Caco-2 (cell line): Measurements from ENCODE around the gene RALGAPA1. TPM values are rescaled to one million over a fixed set of nuclear protein-coding genes. Genes with fewer than 3 reads are reported as not detected.

Experiments used
- BruUV-seq: library from RNA; stranded (reverse); fragments of 400-500 nt; replicated peaks from 2 replicates; lab custom pipeline; 2021; lab: Mats Ljungman, UMichigan
- CTCF ChIA-PET: fragments of 300-600 bp; sonication (Branson Sonifier 250); formaldehyde crosslinking; loops from one replicate; lab custom pipeline; 2022; ENCODE audit warnings: antibody characterized with exemption; lab: Charles Lee
- POLR2A ChIA-PET: fragments of 300-600 bp; sonication (Branson Sonifier 250); formaldehyde crosslinking; loops from one replicate; lab custom pipeline; 2022; ENCODE audit warnings: antibody characterized with exemption; lab: Charles Lee
- DNase-seq, 2 experiments: peaks; one replicate each; pipeline versions ENCODE4 v3.0.0 to v3.0.0-alpha.2; 2020 to 2022
- H3K27me3 ChIP-seq: replicated peaks from 2 replicates; pipeline ENCODE4 v1.6.0; 2011; ENCODE audit warnings: low read length; ENCODE audit not compliant: control insufficient read depth, insufficient read depth
- H3K36me3 ChIP-seq: 2 replicates; pipeline ENCODE4 v1.5.1; 2011; ENCODE audit warnings: low read length; ENCODE audit not compliant: control insufficient read depth, insufficient read depth
- H3K4me1 ChIP-seq: fragments of 250-450 bp; sonication (Bioruptor Pico); 2 replicates; pipeline ENCODE4 v1.5.1; 2020; ENCODE audit warnings: mild to moderate bottlenecking
- H3K4me3 ChIP-seq: 2 replicates; pipeline ENCODE4 v1.5.1; 2011; ENCODE audit warnings: low read depth, mild to moderate bottlenecking, control low read depth, low read length
- H3K9me3 ChIP-seq: fragments of 250-450 bp; sonication (Bioruptor Pico); 2 replicates; pipeline ENCODE4 v1.5.1; 2020; ENCODE audit warnings: mild to moderate bottlenecking, moderate library complexity
- H3K27ac Mint-ChIP-seq: one replicate; pipeline ENCODE4 v1.8.0; 2022; ENCODE audit warnings: mixed read lengths; ENCODE audit not compliant: unreplicated experiment
- H3K27me3 Mint-ChIP-seq: one replicate; pipeline ENCODE4 v1.8.0; 2022; ENCODE audit warnings: mixed read lengths; ENCODE audit not compliant: insufficient read depth, unreplicated experiment
- H3K36me3 Mint-ChIP-seq: one replicate; pipeline ENCODE4 v1.8.0; 2022; ENCODE audit warnings: mild to moderate bottlenecking, mixed read lengths; ENCODE audit not compliant: insufficient read depth, unreplicated experiment
- H3K4me1 Mint-ChIP-seq: one replicate; pipeline ENCODE4 v1.8.0; 2022; ENCODE audit warnings: low read depth, mixed read lengths; ENCODE audit not compliant: unreplicated experiment
- H3K4me3 Mint-ChIP-seq: one replicate; pipeline ENCODE4 v1.8.0; 2022; ENCODE audit warnings: mild to moderate bottlenecking, moderate library complexity, mixed read lengths; ENCODE audit not compliant: unreplicated experiment
- H3K9me3 Mint-ChIP-seq: one replicate; pipeline ENCODE4 v1.8.0; 2022; ENCODE audit warnings: mixed read lengths; ENCODE audit not compliant: unreplicated experiment
- CTCF ChIP-seq, 2 experiments: fragments of 200-600 bp in 1 of 2; IDR thresholded peaks; 1 replicate in 1 of 2; 2 replicates in 1 of 2; pipeline versions ENCODE4 v1.5.1 to v1.8.0; 2011 to 2022; ENCODE audit warnings: antibody characterized with exemption in 1 of 2, control low read depth in 1 of 2, inconsistent platforms in 1 of 2, low read depth in 1 of 2, low read length in 1 of 2, mild to moderate bottlenecking in 1 of 2, moderate library complexity in 1 of 2; ENCODE audit not compliant: insufficient read depth in 1 of 2, severe bottlenecking in 1 of 2, unreplicated experiment in 1 of 2
- intact Hi-C: fragments of 100-400 bp; cut with micrococcal nuclease; formaldehyde crosslinking; loops from one replicate; pipeline ENCODE4 v1.10.0; 2022; ENCODE audit not compliant: unreplicated experiment
- total RNA-seq: library from RNA; stranded (reverse); gene quantifications from 2 replicates; pipeline ENCODE4 v1.2.3, GENCODE V29; 2022

The RALGAPA1 gene
- total RNA-seq, 1 experiment from 2014 or later: 28.9 TPM

GRCh38 chr14:35695647-35696046 is 113.4 kb downstream of the RALGAPA1 start:
- Histone ChIP-seq H3K9me3 (no peaks in the 10 kb centered on the region), H3K4me1 (no peaks in the 10 kb centered on the region), H3K27me3 (no peaks in the 10 kb centered on the region), H3K4me3 (no peak overlapping the region), H3K36me3 (no peaks in the 10 kb centered on the region)
- POLR2A ChIA-PET: no interaction called here
- DNase-seq: no peak
- no peaks in the 10 kb centered on the region for H3K36me3 Mint-ChIP-seq
- H3K27ac Mint-ChIP-seq: no peak overlapping the region
- H3K4me3 Mint-ChIP-seq: no peak overlapping the region
- intact Hi-C loops: no loop called here
- no peak for TF ChIP-seq CTCF (IDR thresholded peaks at IDR 0.05; ENCODE audit: insufficient read depth in 1 of 2, low read depth in 1 of 2, low read length in 1 of 2, severe bottlenecking in 1 of 2, unreplicated experiment in 1 of 2)
- H3K9me3 Mint-ChIP-seq: no peaks in the 10 kb centered on the region
- no peaks in the 10 kb centered on the region for H3K4me1 Mint-ChIP-seq
- BruUV-seq: no TSS peak
- H3K27me3 Mint-ChIP-seq: no peaks in the 10 kb centered on the region
- CTCF ChIA-PET: no interaction called here

GRCh38 chr14:35695072-35695471 is 114.0 kb downstream of the RALGAPA1 start:
- Mint-ChIP-seq H3K4me1 (no peaks in the 10 kb centered on the region), H3K4me3 (no peak overlapping the region), H3K36me3 (no peaks in the 10 kb centered on the region), H3K27ac (no peak overlapping the region), H3K9me3 (no peaks in the 10 kb centered on the region), H3K27me3 (no peaks in the 10 kb centered on the region)
- no peaks in the 10 kb centered on the region for H3K9me3 ChIP-seq
- ChIA-PET CTCF (no interaction called here), POLR2A (no interaction called here)
- H3K4me1 ChIP-seq: no peaks in the 10 kb centered on the region
- no peaks in the 10 kb centered on the region for H3K27me3 ChIP-seq
- TF ChIP-seq CTCF (IDR thresholded peaks at IDR 0.05; ENCODE audit: insufficient read depth in 1 of 2, low read depth in 1 of 2, low read length in 1 of 2, severe bottlenecking in 1 of 2, unreplicated experiment in 1 of 2): no peak
- intact Hi-C loops: no loop called here
- no TSS peak for BruUV-seq
- DNase-seq: no peak
- H3K4me3 ChIP-seq: no peak overlapping the region
- no peaks in the 10 kb centered on the region for H3K36me3 ChIP-seq

- no peak for DNase-seq
- BruUV-seq: no TSS peak
- Histone ChIP-seq H3K4me1 (no peaks in the 10 kb centered on the region), H3K27me3 (no peaks in the 10 kb centered on the region), H3K9me3 (no peaks in the 10 kb centered on the region), H3K36me3 (no peaks in the 10 kb centered on the region), H3K4me3 (no peak overlapping the region)
- no peaks in the 10 kb centered on the region for H3K27me3 Mint-ChIP-seq
- CTCF ChIA-PET: no interaction called here
- H3K4me3 Mint-ChIP-seq: no peak overlapping the region
- H3K36me3 Mint-ChIP-seq: peaks cover 3% of the 10 kb centered on the region
- H3K9me3 Mint-ChIP-seq: no peaks in the 10 kb centered on the region
- H3K27ac Mint-ChIP-seq: no peak overlapping the region
- intact Hi-C loops: loop anchor here (5.0 kb wide), 2 partner anchors 128 to 247 kb away; no protein-coding TSS in a partner anchor
- no peaks in the 10 kb centered on the region for H3K4me1 Mint-ChIP-seq
- POLR2A ChIA-PET: no interaction called here
- TF ChIP-seq CTCF (IDR thresholded peaks at IDR 0.05; ENCODE audit: insufficient read depth in 1 of 2, low read depth in 1 of 2, low read length in 1 of 2, severe bottlenecking in 1 of 2, unreplicated experiment in 1 of 2): no peak
Observed at GRCh38 chr14:35689000-35689460, 120.1 kb downstream of the RALGAPA1 start.
